GM23338 (cell line): ENCODE results near the gene GATA1. TPM values are rescaled to one million over a fixed set of nuclear protein-coding genes. Genes with fewer than 3 reads are reported as not detected.

Source experiments
- ATAC-seq: fragments of 200-7000 bp; cut with Tn5 transposase; 3 replicates; pipeline ENCODE4 v1.9.1; 2020
- DNase-seq: peaks from one replicate; pipeline ENCODE4 v3.0.0-alpha.2; 2015; ENCODE audit warnings: low spot score
- H2AFZ ChIP-seq: fragments of 200-600 bp; sonication (generic); 2 replicates; pipeline ENCODE4 v1.8.0; 2016; ENCODE audit warnings: antibody characterized with exemption, mild to moderate bottlenecking, moderate library complexity
- H3F3A ChIP-seq: fragments of 200-600 bp; sonication (generic); replicated peaks from 2 replicates; pipeline ENCODE4 v1.8.0; 2017; ENCODE audit warnings: antibody characterized with exemption, mixed run types, low read depth
- H3K27ac ChIP-seq: fragments of 200-600 bp; sonication (generic); 2 replicates; pipeline ENCODE4 v1.6.1; 2016; ENCODE audit warnings: low read depth
- H3K27me3 ChIP-seq: fragments of 200-600 bp; sonication (generic); 2 replicates; pipeline ENCODE4 v1.8.0; 2016; ENCODE audit warnings: mild to moderate bottlenecking, mixed run types, moderate library complexity; ENCODE audit not compliant: insufficient read depth
- H3K36me3 ChIP-seq: fragments of 200-600 bp; sonication (generic); 2 replicates; pipeline ENCODE4 v1.8.0; 2016; ENCODE audit warnings: mild to moderate bottlenecking; ENCODE audit not compliant: insufficient read depth
- H3K4me1 ChIP-seq: fragments of 200-600 bp; sonication (generic); 2 replicates; pipeline ENCODE4 v1.8.0; 2016; ENCODE audit warnings: mild to moderate bottlenecking, moderate library complexity; ENCODE audit not compliant: insufficient read depth
- H3K4me2 ChIP-seq: fragments of 200-600 bp; sonication (generic); 2 replicates; pipeline ENCODE4 v1.7.1; 2017; ENCODE audit warnings: mixed run types
- H3K4me3 ChIP-seq: fragments of 200-600 bp; sonication (generic); 2 replicates; pipeline ENCODE4 v1.6.1; 2016; ENCODE audit warnings: mixed run types
- H3K79me2 ChIP-seq: fragments of 200-600 bp; sonication (generic); replicated peaks from 2 replicates; pipeline ENCODE4 v1.8.0; 2017; ENCODE audit warnings: mild to moderate bottlenecking; ENCODE audit not compliant: insufficient read depth
- H3K9me2 ChIP-seq: fragments of 200-600 bp; sonication (generic); 2 replicates; pipeline ENCODE4 v1.8.0; 2017; ENCODE audit not compliant: insufficient read depth
- H4K20me1 ChIP-seq: fragments of 200-600 bp; sonication (generic); replicated peaks from 2 replicates; pipeline ENCODE4 v1.8.0; 2017; ENCODE audit warnings: mild to moderate bottlenecking; ENCODE audit not compliant: insufficient read depth
- H3K27ac Mint-ChIP-seq: 2 replicates; pipeline ENCODE4 v1.8.0; 2020; ENCODE audit warnings: inconsistent platforms, mild to moderate bottlenecking, moderate library complexity, mixed read lengths
- H3K27me3 Mint-ChIP-seq: 3 replicates; pipeline ENCODE4 v1.8.0; 2022; ENCODE audit warnings: low read depth, mild to moderate bottlenecking, moderate library complexity, mixed read lengths, inconsistent platforms; ENCODE audit not compliant: insufficient read depth, poor library complexity
- H3K36me3 Mint-ChIP-seq: 3 replicates; pipeline ENCODE4 v1.8.0; 2021; ENCODE audit warnings: low read depth, mild to moderate bottlenecking, inconsistent platforms, moderate library complexity, mixed read lengths
- H3K4me1 Mint-ChIP-seq: 3 replicates; pipeline ENCODE4 v1.8.0; 2020; ENCODE audit warnings: mild to moderate bottlenecking, inconsistent platforms, mixed read lengths
- H3K4me3 Mint-ChIP-seq: 3 replicates; pipeline ENCODE4 v1.8.0; 2021; ENCODE audit warnings: moderate library complexity, mild to moderate bottlenecking, inconsistent platforms, mixed read lengths
- H3K9me3 Mint-ChIP-seq: 3 replicates; pipeline ENCODE4 v1.8.0; 2020; ENCODE audit warnings: moderate library complexity, mild to moderate bottlenecking, inconsistent platforms, mixed read lengths
- CTCF ChIP-seq, 2 experiments: fragments of 200-600 bp in 1 of 2; sonication (generic) in 1 of 2; conservative IDR thresholded peaks; 2 replicates each; pipeline versions ENCODE4 v1.5.1 to v1.6.1; 2016 to 2017; ENCODE audit warnings: antibody characterized with exemption in 2 of 2, low read depth in 2 of 2, mild to moderate bottlenecking in 2 of 2, moderate library complexity in 1 of 2
- ETS1 ChIP-seq: IDR thresholded peaks from 2 replicates; pipeline ENCODE4 v1.6.1; 2016; ENCODE audit warnings: antibody characterized with exemption
- EZH2 ChIP-seq: fragments of 200-600 bp; sonication (generic); IDR thresholded peaks from one replicate; pipeline ENCODE4 v1.8.0; 2017; ENCODE audit warnings: antibody characterized with exemption, mild to moderate bottlenecking, low read depth; ENCODE audit not compliant: unreplicated experiment
- EZH2phosphoT487 ChIP-seq: fragments of 200-600 bp; sonication (generic); IDR thresholded peaks from one replicate; pipeline ENCODE4 v1.8.1; 2018; ENCODE audit warnings: antibody characterized with exemption; ENCODE audit not compliant: unreplicated experiment
- JUNB ChIP-seq: IDR thresholded peaks from one replicate; pipeline ENCODE4 v1.6.1; 2016; ENCODE audit warnings: antibody characterized with exemption; ENCODE audit not compliant: unreplicated experiment
- POLR2AphosphoS5 ChIP-seq: IDR thresholded peaks from 2 replicates; pipeline ENCODE4 v1.6.1; 2016; ENCODE audit warnings: antibody characterized with exemption, low read depth
- REST ChIP-seq: IDR thresholded peaks from one replicate; pipeline ENCODE4 v1.6.1; 2018; ENCODE audit warnings: antibody characterized with exemption; ENCODE audit not compliant: unreplicated experiment
- STAT1 ChIP-seq: IDR thresholded peaks from one replicate; pipeline ENCODE4 v1.6.1; 2016; ENCODE audit warnings: antibody characterized with exemption; ENCODE audit not compliant: unreplicated experiment
- ZNF331 ChIP-seq: fragments of 250-450 bp; sonication (Bioruptor Pico); IDR thresholded peaks from 2 replicates; pipeline ENCODE4 v1.5.0; 2020; ENCODE audit warnings: low read depth, mild to moderate bottlenecking, moderate library complexity
- ZNF462 ChIP-seq: fragments of 250-450 bp; sonication (Bioruptor Pico); IDR thresholded peaks from 2 replicates; pipeline ENCODE4 v1.5.0; 2020; ENCODE audit warnings: mild to moderate bottlenecking, moderate library complexity
- polyA plus RNA-seq: library from polyadenylated mRNA; unstranded; fragments of >200 nt; fragmentation: Nextera tagmentation; extraction: Ambion mirVana; gene quantifications from 2 replicates; pipeline ENCODE4 v1.2.1, GENCODE V29; 2016
- total RNA-seq: library from RNA; depleted of rRNA; stranded (reverse); fragments of >200 nt; shearing (Covaris generic); gene quantifications from 2 replicates; pipeline ENCODE4 v1.2.3, GENCODE V29; 2014

GATA1 gene
- total and polyA plus RNA-seq, 2 experiments from 2014 or later, result not detected

- Histone ChIP-seq H3K4me1 (no peaks in the 10 kb centered on the region), H3K4me3 (no peak overlapping the region), H3F3A (no peaks in the 10 kb centered on the region), H3K9me2 (no peaks in the 10 kb centered on the region), H2AFZ (no peak overlapping the region), H3K79me2 (no peaks in the 10 kb centered on the region), H3K27ac (no peak overlapping the region), H3K36me3 (no peaks in the 10 kb centered on the region), H4K20me1 (no peaks in the 10 kb centered on the region), H3K4me2 (no peak overlapping the region), H3K27me3 (no peaks in the 10 kb centered on the region)
- Mint-ChIP-seq H3K27me3 (peaks cover 5% of the 10 kb centered on the region), H3K4me1 (no peaks in the 10 kb centered on the region; the same call in 2 of the 3 replicates), H3K9me3 (no peaks in the 10 kb centered on the region; the same call in 1 of the 3 replicates), H3K27ac (no peak overlapping the region; the same call in 1 of the 2 replicates), H3K4me3 (no peak overlapping the region), H3K36me3 (no peaks in the 10 kb centered on the region; the same call in 2 of the 3 replicates)
- DNase-seq, result no peak
- ATAC-seq, result no peak
- TF ChIP-seq STAT1, result no peak
- TF ChIP-seq REST, result no peak
- no peak for TF ChIP-seq EZH2phosphoT487
- TF ChIP-seq ZNF462 (CRISPR knock-in tag), result no peak
- TF ChIP-seq ETS1, result no peak
- TF ChIP-seq JUNB, result no peak
- no peak for TF ChIP-seq ZNF331
- TF ChIP-seq EZH2, result no peak
- no peak for TF ChIP-seq POLR2AphosphoS5
- no peak for TF ChIP-seq CTCF (conservative IDR thresholded peaks at IDR 0.05; ENCODE audit: low read depth in 2 of 2)
Observed at GRCh38 chrX:48786825-48787504, 575 bp downstream of the GATA1 start.
